OCI-LY7 (cell line): Measurements from ENCODE around the gene PURA.

Experiments used
- CTCF ChIP-seq: fragments of 200-600 bp; sonication (generic); conservative IDR thresholded peaks from 2 replicates; pipeline ENCODE4 v1.5.1; 2014; ENCODE audit warnings: mild to moderate bottlenecking, antibody characterized with exemption, low read length, moderate library complexity, mixed read lengths
- EZH2phosphoT487 ChIP-seq: fragments of 200-600 bp; sonication (generic); IDR thresholded peaks from 2 replicates; pipeline ENCODE4 v1.6.1; 2018; ENCODE audit warnings: low read depth, borderline replicate concordance, mild to moderate bottlenecking, mixed run types, antibody characterized with exemption, low read length, moderate library complexity, mixed read lengths

- TF ChIP-seq CTCF (no peak), EZH2phosphoT487 (no peak)
Measured at GRCh38 chr5:140101179-140101578, 12.7 kb upstream of the PURA start.
